BJ (cell line): Measurements from ENCODE around the gene DNAJC24. TPM values are rescaled to one million over a fixed set of nuclear protein-coding genes. Genes with fewer than 3 reads are reported as not detected.

Source experiments
- CTCF ChIA-PET: fragments of 350-600 bp; formaldehyde crosslinking; extraction: SDS; loops from one replicate; lab custom pipeline; 2021; ENCODE audit warnings: antibody characterized with exemption, inconsistent platforms; lab: Yijun Ruan, JAX
- POLR2A ChIA-PET: fragments of 300-600 bp; sonication (Branson Sonifier 250); formaldehyde crosslinking; extraction: SDS; loops from one replicate; lab custom pipeline; 2021; ENCODE audit warnings: antibody characterized with exemption; lab: Charles Lee
- DNase-seq: peaks from one replicate; pipeline ENCODE4 v3.0.0-alpha.2; 2011; ENCODE audit warnings: low read depth
- H3K27me3 ChIP-seq: 2 replicates; pipeline ENCODE4 v1.6.0; 2011; ENCODE audit warnings: low read length; ENCODE audit not compliant: control insufficient read depth, insufficient read depth
- H3K36me3 ChIP-seq: 2 replicates; pipeline ENCODE4 v1.5.1; 2011; ENCODE audit warnings: low read length; ENCODE audit not compliant: control insufficient read depth, insufficient read depth
- H3K4me3 ChIP-seq: 2 replicates; pipeline ENCODE4 v1.5.1; 2011; ENCODE audit warnings: low read depth, mild to moderate bottlenecking, control low read depth, low read length
- polyA plus RNA-seq: library from polyadenylated mRNA; depleted of rRNA; stranded (reverse); fragments of >200 nt; gene quantifications from 2 replicates; pipeline ENCODE4 v1.2.3, GENCODE V29; 2011
- TF ChIP-seq, protein P1 (sequence below): IDR thresholded peaks from 2 replicates; pipeline ENCODE4 v1.5.1; 2011; ENCODE audit warnings: low read depth, mild to moderate bottlenecking, control low read depth, inconsistent platforms, low read length, moderate library complexity; ENCODE audit not compliant: insufficient read depth

The DNAJC24 gene
- polyA plus RNA-seq, 1 experiment = 8.8 TPM

DNA sequence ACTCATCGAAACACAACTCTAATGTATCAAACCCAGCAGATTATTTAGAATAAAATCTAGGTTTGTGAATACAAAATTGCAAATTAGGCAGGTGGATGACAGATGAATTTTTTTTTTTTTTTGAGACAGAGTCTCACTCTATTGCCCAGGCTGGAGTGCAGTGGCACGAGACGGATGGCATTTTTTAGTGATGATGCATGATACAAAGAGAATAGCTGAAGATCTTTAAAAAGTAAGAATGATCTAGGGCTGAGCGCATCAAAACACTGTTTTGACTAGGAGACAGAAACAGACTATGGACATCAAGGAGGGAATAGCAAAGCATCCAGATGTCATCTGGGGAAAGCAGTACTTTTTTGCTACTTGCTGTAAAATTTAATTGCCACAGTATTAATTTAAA, 76.0 kb downstream of the DNAJC24 start:
- CTCF ChIA-PET = no interaction called here
- no peak for DNase-seq
- POLR2A ChIA-PET = no interaction called here

DNA sequence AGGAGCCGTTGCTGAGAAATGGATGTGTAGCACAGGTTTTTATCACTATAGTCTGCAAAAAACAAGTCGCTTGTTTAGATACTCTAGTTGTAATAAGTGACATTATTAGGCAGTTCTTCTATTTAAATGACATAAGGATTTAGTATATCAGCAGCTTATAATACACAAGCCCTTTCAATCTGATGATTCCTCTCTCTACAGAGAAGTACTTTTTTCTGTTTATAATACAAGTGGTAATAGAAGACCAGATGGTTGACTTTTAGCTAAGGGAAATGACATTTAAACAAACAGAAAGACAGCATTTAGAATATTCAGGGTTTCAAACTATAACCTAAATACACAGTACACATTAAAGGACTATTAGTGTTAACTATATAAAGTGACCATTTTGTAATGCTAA, 79.4 kb downstream of the DNAJC24 start:
- Histone ChIP-seq H3K27me3 (no peaks in the 10 kb centered on the region), H3K36me3 (no peaks in the 10 kb centered on the region), H3K4me3 (no peak overlapping the region)
- CTCF ChIA-PET = interaction anchor here (0.6 kb wide), 1 partner anchor 475 kb away, joined by 3 read pairs; no protein-coding TSS in a partner anchor
- DNase-seq = no peak
- TF ChIP-seq, protein P1, sequence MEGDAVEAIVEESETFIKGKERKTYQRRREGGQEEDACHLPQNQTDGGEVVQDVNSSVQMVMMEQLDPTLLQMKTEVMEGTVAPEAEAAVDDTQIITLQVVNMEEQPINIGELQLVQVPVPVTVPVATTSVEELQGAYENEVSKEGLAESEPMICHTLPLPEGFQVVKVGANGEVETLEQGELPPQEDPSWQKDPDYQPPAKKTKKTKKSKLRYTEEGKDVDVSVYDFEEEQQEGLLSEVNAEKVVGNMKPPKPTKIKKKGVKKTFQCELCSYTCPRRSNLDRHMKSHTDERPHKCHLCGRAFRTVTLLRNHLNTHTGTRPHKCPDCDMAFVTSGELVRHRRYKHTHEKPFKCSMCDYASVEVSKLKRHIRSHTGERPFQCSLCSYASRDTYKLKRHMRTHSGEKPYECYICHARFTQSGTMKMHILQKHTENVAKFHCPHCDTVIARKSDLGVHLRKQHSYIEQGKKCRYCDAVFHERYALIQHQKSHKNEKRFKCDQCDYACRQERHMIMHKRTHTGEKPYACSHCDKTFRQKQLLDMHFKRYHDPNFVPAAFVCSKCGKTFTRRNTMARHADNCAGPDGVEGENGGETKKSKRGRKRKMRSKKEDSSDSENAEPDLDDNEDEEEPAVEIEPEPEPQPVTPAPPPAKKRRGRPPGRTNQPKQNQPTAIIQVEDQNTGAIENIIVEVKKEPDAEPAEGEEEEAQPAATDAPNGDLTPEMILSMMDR = no peak
- POLR2A ChIA-PET = interaction anchor here (0.7 kb wide), 1 partner anchor 9 kb away, joined by 3 read pairs; no protein-coding TSS in a partner anchor

More for the DNA sequence above, 76.0 kb downstream of the DNAJC24 start:
- Histone ChIP-seq H3K36me3 (no peaks in the 10 kb centered on the region), H3K27me3 (no peaks in the 10 kb centered on the region), H3K4me3 (no peak overlapping the region)
- TF ChIP-seq, protein P1 = no peak

DNA sequence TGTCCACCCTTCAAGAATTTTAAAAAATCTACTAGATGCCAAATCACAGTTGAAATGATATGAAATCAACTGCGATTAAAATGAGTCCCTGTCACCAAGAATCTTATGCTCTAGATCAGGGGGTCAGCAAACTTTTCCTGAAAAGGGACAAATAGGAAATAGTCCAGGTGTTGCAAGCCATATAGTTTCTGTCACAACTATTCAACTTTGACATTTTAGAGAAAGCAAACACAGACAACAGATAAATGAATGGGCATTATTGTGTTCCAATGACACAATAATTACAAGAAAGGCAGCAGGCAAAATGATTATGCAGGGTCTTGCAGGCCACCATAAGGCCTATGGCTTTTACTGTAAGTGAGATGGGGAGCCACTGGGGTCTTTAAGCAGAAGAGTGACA, 81.2 kb downstream of the DNAJC24 start:
- Histone ChIP-seq H3K4me3 (no peak overlapping the region), H3K27me3 (no peaks in the 10 kb centered on the region), H3K36me3 (no peaks in the 10 kb centered on the region)
- ChIA-PET POLR2A (no interaction called here), CTCF (no interaction called here)
- no peak for DNase-seq
- TF ChIP-seq, protein P1 = no peak

DNA sequence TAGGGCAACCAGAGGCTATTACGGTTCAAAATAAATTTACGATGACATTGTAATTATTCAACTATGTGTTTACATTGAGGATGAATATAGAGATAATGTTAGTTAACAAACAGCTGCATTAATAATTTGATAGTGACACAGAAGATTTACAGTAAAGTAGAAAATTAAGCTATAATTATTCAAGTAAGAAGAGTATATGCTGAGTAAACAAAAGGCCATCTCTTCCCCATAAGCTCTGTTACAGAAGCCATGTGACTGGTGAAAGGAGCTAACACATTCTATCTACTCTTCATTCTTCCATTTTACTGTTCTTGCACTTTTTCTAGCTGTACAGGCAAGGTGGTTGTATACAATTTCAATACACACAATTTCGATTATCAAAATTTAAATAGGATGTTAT, 85.5 kb downstream of the DNAJC24 start:
- DNase-seq = no peak
- Histone ChIP-seq H3K4me3 (no peak overlapping the region), H3K36me3 (no peaks in the 10 kb centered on the region), H3K27me3 (no peaks in the 10 kb centered on the region)
- ChIA-PET POLR2A (no interaction called here), CTCF (interaction anchor here (0.7 kb wide), 1 partner anchor 11 kb away, joined by 3 read pairs; no protein-coding TSS in a partner anchor)
- TF ChIP-seq, protein P1 = no peak

DNA sequence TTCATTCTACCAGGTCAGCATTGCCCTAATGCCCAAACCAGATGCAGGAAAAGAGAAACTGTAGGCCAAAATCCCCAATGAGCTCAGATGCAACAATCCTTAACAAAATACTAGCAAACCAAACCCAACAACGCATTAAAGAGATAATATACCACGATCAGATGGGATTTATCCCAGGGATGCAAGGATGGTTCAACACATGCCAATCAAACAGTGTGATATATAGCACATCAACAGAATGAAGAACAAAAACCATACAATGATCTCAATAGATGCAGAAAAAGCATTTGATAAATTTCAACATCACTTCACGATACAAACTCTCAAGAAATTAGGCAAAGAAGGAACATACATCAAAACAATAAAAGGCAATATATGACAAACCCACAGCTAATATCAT, 94.8 kb downstream of the DNAJC24 start:
- no peak for DNase-seq
- ChIA-PET POLR2A (no interaction called here), CTCF (no interaction called here)
- no peak overlapping the region for H3K4me3 ChIP-seq
- TF ChIP-seq, protein P1 = no peak
- H3K36me3 ChIP-seq = no peaks in the 10 kb centered on the region
- no peaks in the 10 kb centered on the region for H3K27me3 ChIP-seq
